Nephron progenitor cell (in vitro differentiated cells): ENCODE results near the gene TSHZ2.

Source experiments
- DNase-seq: peaks from one replicate; pipeline ENCODE4 v3.0.0; 2021
- H3K27ac Mint-ChIP-seq: 2 replicates; pipeline ENCODE4 v1.8.0; 2021; ENCODE audit warnings: mild to moderate bottlenecking, moderate library complexity, mixed read lengths
- H3K27me3 Mint-ChIP-seq: 2 replicates; pipeline ENCODE4 v1.8.0; 2021; ENCODE audit warnings: mild to moderate bottlenecking, low read depth, mixed read lengths; ENCODE audit not compliant: poor library complexity
- H3K36me3 Mint-ChIP-seq: 2 replicates; pipeline ENCODE4 v1.8.0; 2021; ENCODE audit warnings: low read depth, mixed read lengths
- H3K4me1 Mint-ChIP-seq: 2 replicates; pipeline ENCODE4 v1.8.0; 2021; ENCODE audit warnings: mixed read lengths
- H3K4me3 Mint-ChIP-seq: 2 replicates; pipeline ENCODE4 v1.8.0; 2021; ENCODE audit warnings: mild to moderate bottlenecking, moderate library complexity, mixed read lengths
- H3K9me3 Mint-ChIP-seq: 2 replicates; pipeline ENCODE4 v1.8.0; 2021; ENCODE audit warnings: mild to moderate bottlenecking, moderate library complexity, mixed read lengths
- TF ChIP-seq, protein P1 (sequence below): fragments of 200-600 bp; sonication (generic); IDR thresholded peaks from 2 replicates; pipeline ENCODE4 v1.5.0; 2021; ENCODE audit warnings: antibody characterized with exemption

Gene TSHZ2

GRCh38 chr20:53101992-53102760, 130.0 kb downstream of the TSHZ2 start:
- no peak for DNase-seq
- Mint-ChIP-seq H3K27me3 (peaks cover 3% of the 10 kb centered on the region), H3K9me3 (peaks cover 24% of the 10 kb centered on the region), H3K36me3 (peaks cover 62% of the 10 kb centered on the region), H3K4me3 (no peak overlapping the region), H3K27ac (no peak overlapping the region), H3K4me1 (peaks cover 26% of the 10 kb centered on the region)
- TF ChIP-seq, protein P1, sequence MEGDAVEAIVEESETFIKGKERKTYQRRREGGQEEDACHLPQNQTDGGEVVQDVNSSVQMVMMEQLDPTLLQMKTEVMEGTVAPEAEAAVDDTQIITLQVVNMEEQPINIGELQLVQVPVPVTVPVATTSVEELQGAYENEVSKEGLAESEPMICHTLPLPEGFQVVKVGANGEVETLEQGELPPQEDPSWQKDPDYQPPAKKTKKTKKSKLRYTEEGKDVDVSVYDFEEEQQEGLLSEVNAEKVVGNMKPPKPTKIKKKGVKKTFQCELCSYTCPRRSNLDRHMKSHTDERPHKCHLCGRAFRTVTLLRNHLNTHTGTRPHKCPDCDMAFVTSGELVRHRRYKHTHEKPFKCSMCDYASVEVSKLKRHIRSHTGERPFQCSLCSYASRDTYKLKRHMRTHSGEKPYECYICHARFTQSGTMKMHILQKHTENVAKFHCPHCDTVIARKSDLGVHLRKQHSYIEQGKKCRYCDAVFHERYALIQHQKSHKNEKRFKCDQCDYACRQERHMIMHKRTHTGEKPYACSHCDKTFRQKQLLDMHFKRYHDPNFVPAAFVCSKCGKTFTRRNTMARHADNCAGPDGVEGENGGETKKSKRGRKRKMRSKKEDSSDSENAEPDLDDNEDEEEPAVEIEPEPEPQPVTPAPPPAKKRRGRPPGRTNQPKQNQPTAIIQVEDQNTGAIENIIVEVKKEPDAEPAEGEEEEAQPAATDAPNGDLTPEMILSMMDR, result no peak

DNA sequence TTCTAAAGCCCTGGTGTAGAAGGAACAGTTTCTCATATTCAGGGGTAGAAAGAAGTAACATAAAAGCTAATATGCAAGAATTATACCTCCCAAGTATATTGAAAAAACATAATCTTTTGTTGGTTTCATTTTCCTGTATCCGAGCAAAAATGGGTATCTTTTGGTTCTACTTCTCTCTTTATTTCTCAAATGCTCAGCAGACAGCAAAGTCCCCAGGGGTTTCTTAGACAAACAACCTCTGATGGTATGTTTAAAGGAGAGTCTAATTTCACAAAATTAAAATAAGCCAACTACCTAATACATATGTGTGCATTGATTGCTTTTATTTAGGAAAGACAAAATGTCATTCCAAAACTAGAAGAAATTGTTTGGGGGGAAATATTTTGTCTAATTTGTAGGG, 131.0 kb downstream of the TSHZ2 start:
- Mint-ChIP-seq H3K9me3 (peaks cover 19% of the 10 kb centered on the region), H3K4me3 (no peak overlapping the region), H3K27me3 (peaks cover 3% of the 10 kb centered on the region), H3K36me3 (peaks cover 56% of the 10 kb centered on the region), H3K27ac (no peak overlapping the region), H3K4me1 (peaks cover 26% of the 10 kb centered on the region)
- no peak for DNase-seq
- TF ChIP-seq, protein P1, result no peak

- H3K4me1 Mint-ChIP-seq, result peaks cover 22% of the 10 kb centered on the region
- peaks cover 6% of the 10 kb centered on the region for H3K9me3 Mint-ChIP-seq
- TF ChIP-seq, protein P1, result no peak
- no peak overlapping the region for H3K4me3 Mint-ChIP-seq
- no peak for DNase-seq
- H3K36me3 Mint-ChIP-seq, result peaks cover 39% of the 10 kb centered on the region
- peaks cover 3% of the 10 kb centered on the region for H3K27me3 Mint-ChIP-seq
- no peak overlapping the region for H3K27ac Mint-ChIP-seq
Measured at GRCh38 chr20:53104884-53105283, 132.7 kb downstream of the TSHZ2 start.

DNA sequence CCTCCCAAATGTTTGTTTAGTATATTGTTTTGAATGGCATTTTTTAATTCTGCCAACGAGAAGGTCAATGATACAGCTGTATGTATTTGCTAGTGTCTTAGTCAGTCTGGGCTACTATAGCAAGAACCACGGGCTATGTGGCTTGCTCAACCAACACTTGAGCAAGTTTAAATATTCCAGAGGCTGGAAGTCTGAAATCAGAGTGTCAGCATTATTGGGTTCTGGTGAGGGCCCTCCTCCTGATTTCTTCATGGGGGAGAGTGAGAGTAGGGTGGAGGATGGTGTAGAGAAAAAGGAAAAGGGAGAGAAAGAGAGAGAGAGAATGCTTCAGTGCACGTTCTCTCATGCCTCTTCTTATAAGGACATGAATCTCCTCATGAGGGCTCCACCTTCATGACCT, 144.6 kb downstream of the TSHZ2 start:
- TF ChIP-seq, protein P1, result no peak
- H3K9me3 Mint-ChIP-seq, result peaks cover 34% of the 10 kb centered on the region
- no peak for DNase-seq
- H3K27ac Mint-ChIP-seq, result no peak overlapping the region
- peaks cover 11% of the 10 kb centered on the region for H3K27me3 Mint-ChIP-seq
- no peaks in the 10 kb centered on the region for H3K4me1 Mint-ChIP-seq
- H3K36me3 Mint-ChIP-seq, result peaks cover 51% of the 10 kb centered on the region
- no peak overlapping the region for H3K4me3 Mint-ChIP-seq

DNA sequence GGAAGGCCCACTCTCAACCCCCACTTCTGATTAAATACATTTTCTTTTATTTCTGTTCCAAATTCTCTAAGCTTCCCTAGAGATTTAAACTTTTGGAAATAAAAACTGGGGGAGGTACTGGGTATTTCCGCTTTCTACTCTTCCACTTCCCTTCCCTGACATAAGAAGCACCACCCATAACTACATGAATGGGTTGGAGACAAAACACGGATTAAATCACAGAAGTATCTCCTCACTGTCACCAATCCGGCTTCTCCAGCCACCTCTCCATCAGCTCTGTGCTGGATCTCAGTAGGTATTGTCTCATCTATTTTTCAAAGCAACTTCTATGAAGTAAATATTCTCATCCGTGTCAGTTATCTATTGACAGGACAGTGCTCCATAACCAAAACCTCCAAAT, 150.7 kb downstream of the TSHZ2 start:
- H3K27ac Mint-ChIP-seq, result peak overlapping the region; percentile 4
- TF ChIP-seq, protein P1, result no peak
- peaks cover 36% of the 10 kb centered on the region for H3K36me3 Mint-ChIP-seq
- H3K4me1 Mint-ChIP-seq, result peaks cover 33% of the 10 kb centered on the region
- no peak overlapping the region for H3K4me3 Mint-ChIP-seq
- peaks cover 4% of the 10 kb centered on the region for H3K27me3 Mint-ChIP-seq
- H3K9me3 Mint-ChIP-seq, result peaks cover 7% of the 10 kb centered on the region
- no peak for DNase-seq

GRCh38 chr20:53124075-53124551, 152.0 kb downstream of the TSHZ2 start:
- TF ChIP-seq, protein P1, result no peak
- H3K4me1 Mint-ChIP-seq, result peaks cover 39% of the 10 kb centered on the region

More at GRCh38 chr20:53124075-53124551, 152.0 kb downstream of the TSHZ2 start:
- H3K27ac Mint-ChIP-seq, result no peak overlapping the region
- H3K4me3 Mint-ChIP-seq, result no peak overlapping the region
- peaks cover 4% of the 10 kb centered on the region for H3K27me3 Mint-ChIP-seq
- H3K36me3 Mint-ChIP-seq, result peaks cover 29% of the 10 kb centered on the region
- H3K9me3 Mint-ChIP-seq, result no peaks in the 10 kb centered on the region
- no peak for DNase-seq
